Adrenal gland (tissue), 5 donors: ENCODE measurements around the gene MARCHF6.

Source experiments
- CTCF ChIP-seq, 6 experiments: fragments of 450-650 bp in 4 of 6; fragments of 200-600 bp in 2 of 6; sonication (generic) in 1 of 6; IDR thresholded peaks; 1 replicate in 5 of 6; 2 replicates in 1 of 6; pipeline versions ENCODE4 v1.5.1 to v1.8.0; 2016 to 2021; ENCODE audit warnings: antibody characterized with exemption in 6 of 6, mild to moderate bottlenecking in 2 of 6, moderate library complexity in 1 of 6
- POLR2A ChIP-seq, 2 donors: fragments of 450-650 bp; IDR thresholded peaks; one replicate each; pipeline ENCODE4 v1.6.1; 2017; ENCODE audit warnings: antibody characterized with exemption in 2 of 2, mild to moderate bottlenecking in 2 of 2, moderate library complexity in 1 of 2
- donor health status: DM: no; HTN: no; CAD: no.

- TF ChIP-seq CTCF (IDR thresholded peaks at IDR 0.05) (no peak), POLR2A (IDR thresholded peaks at IDR 0.05) (no peak)
Measured at GRCh38 chr5:10348258-10348657, 5.2 kb upstream of the MARCHF6 start.
